Measurements from ENCODE around the gene ITGB3BP.

DNA sequence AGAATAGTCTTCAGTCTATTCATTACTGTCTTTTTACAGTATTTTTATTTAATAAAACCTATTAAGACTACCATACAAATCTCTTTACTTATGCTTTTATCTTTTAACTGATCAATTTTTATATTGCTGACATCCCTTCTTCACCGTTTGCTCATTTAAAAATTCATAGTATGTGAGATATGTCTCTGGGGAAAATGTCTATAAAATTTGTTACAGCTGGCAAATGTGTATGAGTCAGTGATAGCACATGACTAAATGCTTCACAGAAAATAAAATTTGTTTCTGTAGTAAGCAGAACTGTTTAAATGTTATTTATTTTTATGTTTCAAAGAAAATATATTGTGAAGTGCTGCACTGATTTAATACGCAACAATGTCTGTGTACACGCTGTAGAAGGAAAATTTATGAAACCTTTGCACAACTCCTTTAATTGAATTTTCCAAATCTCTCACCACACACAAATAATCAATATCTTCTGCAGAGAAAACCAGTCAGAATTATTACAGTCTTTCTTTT lies 74.2 kb downstream of the ITGB3BP start:
- TF ChIP-seq, protein P1, sequence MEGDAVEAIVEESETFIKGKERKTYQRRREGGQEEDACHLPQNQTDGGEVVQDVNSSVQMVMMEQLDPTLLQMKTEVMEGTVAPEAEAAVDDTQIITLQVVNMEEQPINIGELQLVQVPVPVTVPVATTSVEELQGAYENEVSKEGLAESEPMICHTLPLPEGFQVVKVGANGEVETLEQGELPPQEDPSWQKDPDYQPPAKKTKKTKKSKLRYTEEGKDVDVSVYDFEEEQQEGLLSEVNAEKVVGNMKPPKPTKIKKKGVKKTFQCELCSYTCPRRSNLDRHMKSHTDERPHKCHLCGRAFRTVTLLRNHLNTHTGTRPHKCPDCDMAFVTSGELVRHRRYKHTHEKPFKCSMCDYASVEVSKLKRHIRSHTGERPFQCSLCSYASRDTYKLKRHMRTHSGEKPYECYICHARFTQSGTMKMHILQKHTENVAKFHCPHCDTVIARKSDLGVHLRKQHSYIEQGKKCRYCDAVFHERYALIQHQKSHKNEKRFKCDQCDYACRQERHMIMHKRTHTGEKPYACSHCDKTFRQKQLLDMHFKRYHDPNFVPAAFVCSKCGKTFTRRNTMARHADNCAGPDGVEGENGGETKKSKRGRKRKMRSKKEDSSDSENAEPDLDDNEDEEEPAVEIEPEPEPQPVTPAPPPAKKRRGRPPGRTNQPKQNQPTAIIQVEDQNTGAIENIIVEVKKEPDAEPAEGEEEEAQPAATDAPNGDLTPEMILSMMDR (conservative IDR thresholded peaks at IDR 0.05; ENCODE audit: low read length), result no peak
- TF ChIP-seq EZH2phosphoT487 (IDR thresholded peaks at IDR 0.05; ENCODE audit: borderline replicate concordance), result no peak
